AG04450 (cell line): ENCODE measurements around the gene NDFIP1. TPM values are rescaled to one million over a fixed set of nuclear protein-coding genes. Genes with fewer than 3 reads are reported as not detected.

ENCODE experiments used
- CTCF ChIA-PET: fragments of 300-600, 350-600 bp; formaldehyde crosslinking; extraction: SDS; loops from one replicate; lab custom pipeline; 2022; ENCODE audit warnings: antibody characterized with exemption, inconsistent platforms; lab: Charles Lee
- POLR2A ChIA-PET: fragments of 350-600 bp; formaldehyde crosslinking; extraction: SDS; loops from one replicate; lab custom pipeline; 2021; ENCODE audit warnings: antibody characterized with exemption, inconsistent platforms; lab: Yijun Ruan, JAX
- DNase-seq: peaks from one replicate; pipeline ENCODE4 v3.0.0-alpha.2; 2011; ENCODE audit warnings: low read depth, low spot score
- H3K27ac ChIP-seq: one replicate; pipeline ENCODE4 v1.5.1; 2012; ENCODE audit warnings: low read depth, low read length, control low read depth
- H3K27me3 ChIP-seq: one replicate; pipeline ENCODE4 v1.6.0; 2012; ENCODE audit warnings: low read length; ENCODE audit not compliant: control insufficient read depth, insufficient read depth
- H3K4me3 ChIP-seq: 2 replicates; pipeline ENCODE4 v1.5.1; 2011; ENCODE audit warnings: mild to moderate bottlenecking, low read depth, low read length, control low read depth
- H3K9me3 ChIP-seq: 2 replicates; pipeline ENCODE4 v1.5.1; 2012; ENCODE audit warnings: low read length; ENCODE audit not compliant: control insufficient read depth, insufficient read depth
- CTCF ChIP-seq: IDR thresholded peaks from 2 replicates; pipeline ENCODE4 v1.5.1; 2011; ENCODE audit warnings: low read depth, low read length, control low read depth, inconsistent platforms
- polyA plus RNA-seq: library from polyadenylated mRNA; depleted of rRNA; stranded (reverse); fragments of >200 nt; gene quantifications from 2 replicates; pipeline ENCODE4 v1.2.3, GENCODE V29; 2011

Gene NDFIP1
- polyA plus RNA-seq, 1 experiment: 31.9 TPM

- POLR2A ChIA-PET: no interaction called here
- no peak for TF ChIP-seq CTCF
- no peak overlapping the region for H3K27ac ChIP-seq
- no peaks in the 10 kb centered on the region for H3K27me3 ChIP-seq
- CTCF ChIA-PET: interaction anchor here (0.6 to 1.9 kb wide), 2 partner anchors 12 to 557 kb away, joined by 3 to 7 read pairs; no protein-coding TSS in a partner anchor
- DNase-seq: no peak
- no peaks in the 10 kb centered on the region for H3K9me3 ChIP-seq
- H3K4me3 ChIP-seq: no peak overlapping the region
Observed at GRCh38 chr5:142156839-142157463, 48.4 kb downstream of the NDFIP1 start.

- POLR2A ChIA-PET: no interaction called here
- TF ChIP-seq CTCF: no peak
- Histone ChIP-seq H3K27ac (no peak overlapping the region), H3K9me3 (no peaks in the 10 kb centered on the region), H3K27me3 (no peaks in the 10 kb centered on the region), H3K4me3 (no peak overlapping the region)
- no peak for DNase-seq
- CTCF ChIA-PET: no interaction called here
Observed at GRCh38 chr5:142159354-142159753, 50.8 kb downstream of the NDFIP1 start.

- POLR2A ChIA-PET: no interaction called here
- H3K27me3 ChIP-seq: no peaks in the 10 kb centered on the region
- H3K27ac ChIP-seq: no peak overlapping the region
- CTCF ChIA-PET: interaction anchor here (1.1 kb wide), 1 partner anchor 12 kb away, joined by 4 read pairs; no protein-coding TSS in a partner anchor
- H3K4me3 ChIP-seq: no peak overlapping the region
- H3K9me3 ChIP-seq: no peaks in the 10 kb centered on the region
- no peak for DNase-seq
- TF ChIP-seq CTCF: no peak
Observed at GRCh38 chr5:142164315-142164714, 55.7 kb downstream of the NDFIP1 start.

- Histone ChIP-seq H3K27me3 (no peaks in the 10 kb centered on the region), H3K27ac (no peak overlapping the region), H3K9me3 (no peaks in the 10 kb centered on the region), H3K4me3 (no peak overlapping the region)
- DNase-seq: no peak
- ChIA-PET CTCF (interaction anchor here (0.6 to 0.7 kb wide), 3 partner anchors 15 to 147 kb away, joined by 3 to 5 read pairs (median 4); no protein-coding TSS in a partner anchor), POLR2A (no interaction called here)
- TF ChIP-seq CTCF: no peak
Observed at GRCh38 chr5:142166754-142167153, 58.2 kb downstream of the NDFIP1 start.

- ChIA-PET CTCF (interaction anchor here (0.6 to 1.4 kb wide), 6 partner anchors 15 to 1089 kb away, joined by 3 to 5 read pairs (median 3); no protein-coding TSS in a partner anchor), POLR2A (no interaction called here)
- no peak overlapping the region for H3K4me3 ChIP-seq
- no peak for DNase-seq
- no peaks in the 10 kb centered on the region for H3K27me3 ChIP-seq
- H3K9me3 ChIP-seq: no peaks in the 10 kb centered on the region
- no peak overlapping the region for H3K27ac ChIP-seq
- 0 out of 2 replicates have a peak, but pooled peaks have one; percentile 8 for TF ChIP-seq CTCF
Observed at GRCh38 chr5:142167458-142167857, 58.9 kb downstream of the NDFIP1 start.
